Skeletal muscle satellite cell (primary cell): Measurements from ENCODE around the gene PEF1.

ENCODE experiments used
- H3K27me3 ChIP-seq: 2 replicates; pipeline ENCODE4 v1.7.0; 2013; ENCODE audit warnings: low read length; ENCODE audit not compliant: control insufficient read depth, insufficient read depth
- H3K36me3 ChIP-seq: 2 replicates; pipeline ENCODE4 v1.7.0; 2013; ENCODE audit warnings: mild to moderate bottlenecking, control low read depth, low read length; ENCODE audit not compliant: insufficient read depth
- H3K4me1 ChIP-seq: 2 replicates; pipeline ENCODE4 v1.7.0; 2013; ENCODE audit warnings: low read length; ENCODE audit not compliant: control insufficient read depth, insufficient read depth
- H3K4me2 ChIP-seq: 2 replicates; pipeline ENCODE4 v1.7.0; 2013; ENCODE audit warnings: mild to moderate bottlenecking, low read length
- H3K4me3 ChIP-seq: 2 replicates; pipeline ENCODE4 v1.7.0; 2013; ENCODE audit warnings: low read length
- H3K9ac ChIP-seq: 2 replicates; pipeline ENCODE4 v1.7.0; 2013; ENCODE audit warnings: mild to moderate bottlenecking, low read depth, low read length, moderate library complexity
- H3K9me3 ChIP-seq: replicated peaks from 2 replicates; pipeline ENCODE4 v1.7.0; 2013; ENCODE audit warnings: mild to moderate bottlenecking, control low read depth, low read length

The PEF1 gene

DNA sequence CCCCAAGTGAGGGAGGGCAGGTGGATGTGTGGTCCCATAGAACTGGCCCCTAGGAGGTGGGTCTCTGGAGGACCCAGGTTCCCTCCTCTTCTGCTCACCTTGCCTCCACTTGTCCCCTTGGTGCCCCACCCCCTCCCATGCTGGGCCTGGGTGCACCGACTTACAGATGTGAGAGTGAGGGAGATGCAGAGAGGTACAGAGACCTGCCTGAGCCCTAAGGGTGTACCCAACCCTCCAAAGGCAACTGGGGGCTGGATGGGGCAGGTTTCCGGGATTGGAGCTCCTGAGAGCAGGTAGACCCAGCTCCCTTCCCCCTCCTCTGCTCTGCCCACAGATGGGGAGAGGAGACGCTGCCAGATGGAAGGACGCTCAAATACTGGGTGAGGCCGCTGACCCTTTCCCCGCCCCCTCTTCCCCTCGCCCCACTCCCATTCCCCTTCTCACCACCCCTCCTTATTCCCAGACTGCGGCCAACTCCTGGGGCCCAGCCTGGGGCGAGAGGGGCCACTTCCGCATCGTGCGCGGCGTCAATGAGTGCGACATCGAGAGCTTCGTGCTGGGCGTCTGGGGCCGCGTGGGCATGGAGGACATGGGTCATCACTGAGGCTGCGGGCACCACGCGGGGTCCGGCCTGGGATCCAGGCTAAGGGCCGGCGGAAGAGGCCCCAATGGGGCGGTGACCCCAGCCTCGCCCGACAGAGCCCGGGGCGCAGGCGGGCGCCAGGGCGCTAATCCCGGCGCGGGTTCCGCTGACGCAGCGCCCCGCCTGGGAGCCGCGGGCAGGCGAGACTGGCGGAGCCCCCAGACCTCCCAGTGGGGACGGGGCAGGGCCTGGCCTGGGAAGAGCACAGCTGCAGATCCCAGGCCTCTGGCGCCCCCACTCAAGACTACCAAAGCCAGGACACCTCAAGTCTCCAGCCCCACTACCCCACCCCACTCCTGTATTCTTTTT, 58.0 kb downstream of the PEF1 start:
- H3K9ac ChIP-seq, result no peak overlapping the region
- H3K9me3 ChIP-seq, result no peaks in the 10 kb centered on the region
- H3K27me3 ChIP-seq, result no peaks in the 10 kb centered on the region
- no peak overlapping the region for H3K4me3 ChIP-seq
- no peaks in the 10 kb centered on the region for H3K36me3 ChIP-seq
- peaks cover 39% of the 10 kb centered on the region for H3K4me1 ChIP-seq
- no peak overlapping the region for H3K4me2 ChIP-seq

DNA sequence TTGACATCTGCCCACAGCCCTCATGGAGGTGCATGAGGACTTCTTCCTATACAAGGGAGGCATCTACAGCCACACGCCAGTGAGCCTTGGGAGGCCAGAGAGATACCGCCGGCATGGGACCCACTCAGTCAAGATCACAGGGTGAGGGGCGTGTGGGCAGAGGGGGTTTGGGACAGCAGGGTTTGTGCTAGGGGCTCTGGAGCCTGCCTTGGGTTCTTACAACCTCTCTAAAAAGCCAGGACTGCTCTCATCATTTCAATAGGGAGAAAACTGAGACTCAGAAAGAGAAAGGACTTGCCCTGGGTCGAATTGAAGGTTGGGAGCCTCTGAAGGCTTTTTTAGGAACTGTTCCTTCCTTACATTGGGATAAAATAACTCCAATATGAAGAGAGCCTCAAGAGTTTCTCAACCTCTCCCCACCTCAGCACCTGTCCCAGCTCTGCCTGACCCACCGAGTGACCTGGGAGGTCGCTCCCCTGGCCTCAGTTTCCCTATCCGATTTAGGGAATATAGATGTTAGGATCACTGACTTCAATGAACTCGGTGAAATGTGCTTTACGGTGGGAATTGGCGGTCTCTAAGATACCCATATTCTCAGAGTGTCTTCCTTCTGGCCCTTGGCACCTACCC, 58.8 kb downstream of the PEF1 start:
- H3K9me3 ChIP-seq, result no peaks in the 10 kb centered on the region
- no peaks in the 10 kb centered on the region for H3K36me3 ChIP-seq
- no peak overlapping the region for H3K4me3 ChIP-seq
- no peak overlapping the region for H3K9ac ChIP-seq
- no peaks in the 10 kb centered on the region for H3K27me3 ChIP-seq
- H3K4me1 ChIP-seq, result peaks cover 43% of the 10 kb centered on the region
- H3K4me2 ChIP-seq, result no peak overlapping the region

DNA sequence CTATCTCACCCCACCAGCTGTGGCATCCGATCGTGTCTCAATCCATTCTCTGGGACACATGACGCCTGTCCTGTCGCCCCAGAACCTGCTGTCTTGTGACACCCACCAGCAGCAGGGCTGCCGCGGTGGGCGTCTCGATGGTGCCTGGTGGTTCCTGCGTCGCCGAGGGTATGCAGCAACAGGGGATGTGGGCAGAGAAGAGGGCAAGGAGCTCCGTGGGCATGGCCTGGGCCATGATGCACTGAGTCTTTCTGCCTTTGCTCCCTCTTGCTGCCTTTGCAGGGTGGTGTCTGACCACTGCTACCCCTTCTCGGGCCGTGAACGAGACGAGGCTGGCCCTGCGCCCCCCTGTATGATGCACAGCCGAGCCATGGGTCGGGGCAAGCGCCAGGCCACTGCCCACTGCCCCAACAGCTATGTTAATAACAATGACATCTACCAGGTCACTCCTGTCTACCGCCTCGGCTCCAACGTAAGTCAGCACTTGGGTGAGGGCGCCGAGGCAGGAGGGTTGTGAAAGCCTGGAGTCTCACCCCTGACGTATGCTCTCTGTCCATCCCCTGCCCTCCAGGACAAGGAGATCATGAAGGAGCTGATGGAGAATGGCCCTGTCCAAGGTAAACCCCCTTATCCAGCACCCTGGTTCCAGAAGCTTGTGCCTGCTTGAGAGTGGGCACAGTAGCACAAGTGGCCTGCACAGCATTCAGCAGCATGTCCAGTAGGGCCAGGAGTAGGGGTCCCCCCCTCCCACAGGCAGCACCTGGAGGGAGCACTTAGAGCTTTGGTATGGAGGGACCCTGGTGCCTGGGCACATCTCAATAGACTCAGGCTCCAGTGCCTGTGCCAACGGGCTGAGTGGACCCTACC, 59.6 kb downstream of the PEF1 start:
- no peak overlapping the region for H3K4me3 ChIP-seq
- H3K9me3 ChIP-seq, result no peaks in the 10 kb centered on the region
- H3K9ac ChIP-seq, result no peak overlapping the region
- H3K4me1 ChIP-seq, result peaks cover 43% of the 10 kb centered on the region
- no peaks in the 10 kb centered on the region for H3K27me3 ChIP-seq
- no peaks in the 10 kb centered on the region for H3K36me3 ChIP-seq
- H3K4me2 ChIP-seq, result no peak overlapping the region

DNA sequence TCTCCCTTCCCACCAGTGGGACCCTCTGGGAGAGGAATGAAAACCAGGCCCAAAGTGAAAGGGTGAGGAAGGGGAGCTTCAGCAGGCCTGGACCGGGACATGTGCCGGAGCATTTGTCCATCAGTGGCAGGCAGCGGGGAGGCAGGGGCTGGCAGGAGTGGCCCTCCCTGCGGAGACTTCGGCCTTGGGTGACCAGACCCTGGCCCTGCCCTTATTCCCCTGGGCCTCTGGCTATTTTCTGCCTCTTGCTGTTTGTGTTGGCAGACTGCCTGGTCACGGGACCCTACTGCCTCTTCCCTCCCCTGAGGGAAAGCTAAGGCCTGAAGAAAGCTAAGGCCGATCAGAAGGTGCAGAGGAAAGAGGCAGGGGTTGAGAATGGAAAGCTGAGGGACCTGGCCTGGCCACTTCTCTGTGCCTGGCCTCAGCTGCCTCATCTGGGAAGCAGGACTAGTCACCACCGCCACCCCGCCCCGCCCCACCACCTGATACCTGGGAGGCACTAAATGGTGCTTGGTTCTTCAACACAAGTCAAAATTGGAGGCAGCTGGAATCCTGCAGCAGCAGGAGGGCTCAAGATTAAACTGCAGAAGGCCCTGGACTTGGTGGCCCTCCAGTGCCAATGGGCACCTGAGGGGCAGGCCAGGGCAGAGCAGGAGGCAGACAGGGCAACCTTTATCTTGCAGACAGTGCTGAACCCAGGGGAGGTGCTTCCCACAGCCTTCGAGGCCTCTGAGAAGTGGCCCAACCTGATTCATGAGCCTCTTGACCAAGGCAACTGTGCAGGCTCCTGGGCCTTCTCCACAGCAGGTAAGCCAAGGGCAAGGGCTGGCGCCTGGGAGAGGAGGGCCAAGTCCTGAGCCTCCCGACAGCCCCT, 60.4 kb downstream of the PEF1 start:
- peaks cover 42% of the 10 kb centered on the region for H3K4me1 ChIP-seq
- H3K9ac ChIP-seq, result no peak overlapping the region

DNA sequence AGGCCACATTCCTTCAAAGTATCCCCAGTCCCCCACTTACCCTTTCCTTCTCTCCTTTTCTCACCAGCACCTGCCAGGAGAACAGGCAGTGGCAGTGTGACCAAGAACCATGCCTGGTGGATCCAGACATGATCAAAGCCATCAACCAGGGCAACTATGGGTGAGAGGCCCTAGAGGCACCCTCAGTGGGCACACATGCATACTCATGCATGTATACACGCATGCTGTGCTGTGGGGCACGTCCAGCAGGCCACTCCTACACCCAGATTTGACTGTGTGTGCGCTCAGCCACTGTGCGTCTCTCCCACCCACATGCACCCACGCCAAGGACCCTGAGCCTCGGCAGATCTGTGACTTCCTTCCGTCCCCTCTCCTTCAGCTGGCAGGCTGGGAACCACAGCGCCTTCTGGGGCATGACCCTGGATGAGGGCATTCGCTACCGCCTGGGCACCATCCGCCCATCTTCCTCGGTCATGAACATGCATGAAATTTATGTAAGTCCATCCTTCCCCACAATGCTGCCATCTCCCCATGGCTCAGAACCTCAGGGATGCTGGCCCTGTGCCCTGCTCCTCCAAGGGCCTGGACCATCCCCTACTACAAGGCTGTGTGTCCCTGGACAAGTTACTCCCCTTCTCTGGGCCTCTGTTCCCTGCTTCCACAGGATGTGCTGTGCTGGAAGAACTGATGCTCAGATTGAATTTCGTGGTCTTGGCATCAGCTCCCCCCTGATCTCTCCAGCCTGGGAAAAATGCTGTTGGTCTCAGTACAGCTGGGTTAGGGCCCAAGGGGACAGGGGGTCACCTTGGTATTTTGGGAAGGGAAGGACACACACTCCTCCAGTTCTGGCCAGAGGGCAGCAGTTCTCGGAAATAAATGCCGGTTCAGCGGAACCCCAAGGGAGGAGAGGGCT, 61.3 kb downstream of the PEF1 start:
- H3K9me3 ChIP-seq, result no peaks in the 10 kb centered on the region
- peaks cover 33% of the 10 kb centered on the region for H3K4me1 ChIP-seq
- no peaks in the 10 kb centered on the region for H3K36me3 ChIP-seq
- no peak overlapping the region for H3K4me2 ChIP-seq
- no peak overlapping the region for H3K9ac ChIP-seq
- no peaks in the 10 kb centered on the region for H3K27me3 ChIP-seq
- no peak overlapping the region for H3K4me3 ChIP-seq

More for the DNA sequence above, 60.4 kb downstream of the PEF1 start:
- Histone ChIP-seq H3K36me3 (no peaks in the 10 kb centered on the region), H3K4me2 (no peak overlapping the region), H3K4me3 (no peak overlapping the region), H3K27me3 (no peaks in the 10 kb centered on the region), H3K9me3 (no peaks in the 10 kb centered on the region)

DNA sequence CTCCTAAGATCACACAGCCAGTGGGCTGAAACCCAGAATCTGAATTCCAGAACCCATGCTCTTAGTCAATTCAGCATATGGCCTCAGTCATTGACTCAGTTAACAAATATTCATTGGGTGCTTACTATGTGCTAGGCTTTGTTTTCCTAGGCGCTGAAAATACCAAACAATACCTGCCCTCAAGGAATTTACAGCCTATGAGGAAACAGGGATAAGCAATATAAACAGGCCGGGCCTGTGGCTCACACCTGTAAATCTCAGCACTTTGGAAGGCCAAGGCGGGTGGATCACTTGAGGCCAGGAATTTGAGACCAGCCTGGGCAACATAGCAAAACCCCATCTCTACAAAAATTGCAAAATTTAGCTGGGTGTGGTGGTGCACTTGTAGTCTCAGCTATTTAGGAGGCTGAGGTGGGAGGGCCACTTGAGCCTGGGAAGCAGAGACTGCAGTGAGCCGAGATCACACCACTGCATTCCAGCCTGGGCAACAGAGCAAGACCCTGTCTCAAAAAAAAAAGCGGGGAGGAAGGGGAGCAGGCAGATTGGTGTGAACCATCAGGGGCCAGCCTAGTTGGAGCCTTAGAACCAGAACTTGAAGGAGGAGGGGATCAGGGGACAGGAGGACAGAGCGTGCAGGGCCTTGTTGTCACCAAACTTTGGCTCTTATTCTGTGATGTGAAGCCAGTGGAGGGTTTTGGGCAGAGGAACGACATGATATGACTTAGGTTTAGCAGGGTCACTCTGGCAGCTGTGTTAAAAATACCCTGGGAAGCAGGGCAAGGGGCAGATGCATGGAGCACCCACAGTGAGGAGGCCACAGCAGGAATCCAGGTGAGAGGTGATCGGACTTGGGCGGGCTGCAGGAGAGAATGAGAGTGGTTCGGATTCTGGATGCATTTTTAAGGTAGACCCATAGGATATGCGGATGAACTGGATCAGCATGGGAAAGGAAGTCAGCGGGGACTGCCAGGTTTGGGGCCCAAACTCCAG, 62.6 kb downstream of the PEF1 start:
- H3K27me3 ChIP-seq, result no peaks in the 10 kb centered on the region
- peaks cover 28% of the 10 kb centered on the region for H3K4me1 ChIP-seq
- H3K4me3 ChIP-seq, result no peak overlapping the region
- no peak overlapping the region for H3K9ac ChIP-seq
- H3K4me2 ChIP-seq, result no peak overlapping the region
- no peaks in the 10 kb centered on the region for H3K9me3 ChIP-seq
- H3K36me3 ChIP-seq, result no peaks in the 10 kb centered on the region

DNA sequence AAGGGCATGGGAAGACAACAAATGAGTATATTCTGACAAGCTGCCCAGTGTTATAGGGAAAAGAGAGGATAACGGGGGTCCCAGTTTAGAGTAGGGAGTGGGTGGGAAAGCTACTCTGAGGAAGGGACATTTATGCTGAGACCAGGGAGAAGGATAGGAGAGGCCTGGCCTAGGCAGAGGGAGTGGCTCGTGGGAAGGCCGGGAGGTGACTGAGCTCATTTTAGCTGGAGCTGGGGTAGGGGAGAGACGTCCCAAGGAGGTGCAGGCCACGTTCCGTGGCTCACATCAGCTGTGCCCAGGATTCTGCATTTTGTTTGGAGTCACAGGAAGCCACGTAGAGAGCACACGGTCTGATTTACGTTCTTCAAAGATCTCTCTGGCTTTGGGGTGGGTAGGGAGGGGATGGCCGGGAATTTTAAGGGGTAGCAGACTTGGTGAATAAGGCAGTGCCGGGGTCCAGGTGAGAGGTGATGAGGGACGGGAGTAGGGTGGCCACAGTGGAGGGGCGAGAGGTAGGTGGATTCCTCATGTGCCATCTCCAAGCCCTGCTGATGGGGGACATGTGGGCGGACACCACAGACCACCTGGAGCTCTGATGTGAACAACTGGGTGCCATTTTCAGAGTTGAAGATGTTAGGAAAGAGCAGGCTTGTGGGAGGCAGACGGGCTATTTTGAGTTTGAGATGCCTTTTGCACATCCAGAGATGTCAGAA, 63.6 kb downstream of the PEF1 start:
- Histone ChIP-seq H3K4me2 (no peak overlapping the region), H3K4me1 (peaks cover 36% of the 10 kb centered on the region), H3K4me3 (no peak overlapping the region), H3K27me3 (no peaks in the 10 kb centered on the region), H3K9ac (no peak overlapping the region), H3K9me3 (no peaks in the 10 kb centered on the region), H3K36me3 (no peaks in the 10 kb centered on the region)

DNA sequence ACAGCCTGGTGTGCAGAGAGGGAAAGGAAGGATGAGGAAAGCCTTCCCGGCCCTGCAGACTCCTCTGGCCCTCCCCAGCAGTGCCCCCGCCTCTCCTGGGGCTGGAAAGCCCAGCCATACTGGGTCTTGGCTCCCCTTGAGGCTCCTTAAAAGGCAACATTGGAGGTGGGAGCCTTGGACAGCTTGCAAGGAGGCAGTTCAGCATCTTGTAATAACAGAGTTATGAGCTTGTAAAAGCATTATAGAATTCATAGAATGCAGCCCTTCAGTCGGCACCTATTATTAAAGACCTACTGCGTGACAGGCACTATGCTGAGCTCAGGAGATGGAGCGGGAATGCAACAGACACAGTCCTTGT, 64.2 kb downstream of the PEF1 start:
- H3K4me3 ChIP-seq, result no peak overlapping the region
- no peaks in the 10 kb centered on the region for H3K27me3 ChIP-seq
- H3K4me2 ChIP-seq, result no peak overlapping the region
- no peak overlapping the region for H3K9ac ChIP-seq
- H3K36me3 ChIP-seq, result no peaks in the 10 kb centered on the region
- peaks cover 41% of the 10 kb centered on the region for H3K4me1 ChIP-seq
- H3K9me3 ChIP-seq, result no peaks in the 10 kb centered on the region
